ENCODE measurements around the gene WDR55.

- TF ChIP-seq POLR2A (IDR thresholded peaks at IDR 0.05; ENCODE audit: low read length) (no peak), GATA1 (IDR thresholded peaks at IDR 0.05; ENCODE audit: low read depth, low read length) (no peak)
Measured at GRCh38 chr5:140628711-140629110, 36.0 kb upstream of the WDR55 start.

Data from erythroblast (primary cell).